GM21381 (cell line): ENCODE measurements around the gene NEDD9.

ENCODE experiments used
- ATAC-seq: cut with Tn5 transposase; IDR thresholded peaks from one replicate; pipeline ENCODE4 v1.9.1; 2021; ENCODE audit warnings: mild to moderate bottlenecking, moderate library complexity; ENCODE audit not compliant: unreplicated experiment

Gene NEDD9

DNA sequence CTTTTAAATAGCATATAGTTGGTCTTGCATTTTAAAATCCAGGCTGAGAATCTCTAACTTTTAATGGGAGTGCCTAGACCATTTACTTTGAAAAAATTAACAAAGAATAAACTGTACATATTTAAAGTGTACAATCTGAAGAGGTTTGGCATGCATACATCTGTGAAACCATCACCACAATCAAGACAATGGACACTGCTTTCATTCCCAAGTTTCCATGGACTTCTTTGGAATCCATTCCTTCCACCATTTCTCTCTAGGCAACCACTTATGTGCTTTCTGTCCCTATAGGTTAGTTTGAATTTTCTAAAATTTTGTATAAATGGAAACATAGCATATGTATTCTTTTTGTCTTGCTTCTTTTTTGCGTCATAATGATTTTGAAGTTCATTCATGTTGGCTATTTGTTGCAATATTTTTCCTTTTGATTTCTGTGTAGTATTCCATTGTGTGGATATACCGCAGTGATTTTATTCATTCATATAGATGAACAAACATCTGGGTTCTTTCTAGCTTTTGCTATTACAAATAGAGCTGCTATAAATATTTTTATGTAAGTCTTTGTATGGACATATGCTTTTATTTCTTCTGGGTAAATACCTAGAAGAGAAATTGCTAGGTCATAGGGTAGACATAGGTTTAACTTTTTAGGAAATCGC is 50.9 kb downstream of the NEDD9 start:
- ATAC-seq, result no peak

DNA sequence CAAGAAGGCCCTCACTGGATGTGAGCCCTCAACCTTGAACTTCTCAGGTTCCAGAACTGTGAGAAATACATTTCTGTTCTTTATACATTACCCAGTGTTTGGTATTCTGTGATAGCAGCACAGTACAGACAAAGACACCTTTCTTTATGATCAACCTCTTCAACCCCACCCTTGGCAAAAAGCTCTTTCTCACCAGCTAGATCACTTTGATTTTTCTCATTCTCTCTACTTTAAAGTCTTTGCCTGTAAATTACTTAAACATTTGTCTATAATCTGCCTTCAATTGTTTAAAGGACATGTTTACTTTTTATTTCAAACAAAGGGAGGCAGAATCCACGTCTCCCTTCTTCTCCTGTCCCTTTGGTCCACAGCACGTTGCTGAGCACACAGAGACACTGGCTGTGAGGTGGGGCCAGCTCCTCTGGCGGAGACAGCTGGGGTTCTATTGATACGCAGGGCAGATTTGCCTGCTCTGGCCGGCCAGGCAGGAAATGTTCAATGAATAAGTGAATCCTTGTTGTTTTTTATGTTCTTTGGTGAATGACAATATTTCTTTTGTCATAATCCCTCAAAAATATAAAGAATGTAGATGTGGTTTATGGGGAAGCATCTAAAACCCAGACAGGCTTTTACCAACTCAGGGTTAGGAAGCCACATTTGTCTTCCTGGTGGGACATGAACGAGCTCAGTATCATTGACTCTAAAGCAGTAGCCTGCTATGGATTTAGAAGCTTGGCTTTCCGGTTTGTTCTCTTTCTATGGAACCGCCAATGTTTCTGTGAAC is 52.9 kb downstream of the NEDD9 start:
- no peak for ATAC-seq

DNA sequence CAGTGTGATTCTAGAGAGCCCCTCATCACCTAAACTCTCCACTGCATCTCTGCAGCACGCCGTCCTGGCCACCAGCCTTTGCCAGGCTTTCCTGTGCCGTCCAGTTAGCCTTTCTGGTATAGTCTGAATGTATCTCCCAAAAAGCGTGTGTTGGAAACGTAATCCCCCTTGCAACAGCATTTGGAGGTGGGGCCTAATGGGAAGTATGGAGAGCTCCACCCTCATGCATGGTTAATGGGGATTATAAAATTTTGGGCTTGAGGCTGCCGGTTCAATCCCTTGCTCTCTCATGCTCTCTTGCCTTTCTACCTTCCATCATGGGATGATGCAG is 53.4 kb downstream of the NEDD9 start:
- ATAC-seq, result no peak

DNA sequence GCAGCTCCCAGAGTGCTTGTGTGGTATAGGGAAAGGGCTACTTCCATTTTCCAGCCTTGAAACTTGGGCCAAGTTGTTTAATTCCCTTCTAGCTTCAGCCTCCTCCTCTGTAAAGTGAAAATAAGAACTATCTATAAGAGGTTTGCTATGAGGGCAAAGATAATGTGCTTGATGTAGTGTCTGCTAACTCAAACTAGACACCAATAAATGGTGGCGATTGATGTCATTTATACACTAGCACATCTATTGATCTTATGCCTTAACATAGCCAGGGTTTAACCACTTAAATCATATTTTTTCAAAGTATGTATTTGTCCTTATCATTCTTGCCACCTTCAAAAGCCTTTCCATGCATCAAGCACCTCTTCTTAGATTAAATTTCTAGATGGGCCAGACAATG is 55.2 kb downstream of the NEDD9 start:
- ATAC-seq, result no peak

DNA sequence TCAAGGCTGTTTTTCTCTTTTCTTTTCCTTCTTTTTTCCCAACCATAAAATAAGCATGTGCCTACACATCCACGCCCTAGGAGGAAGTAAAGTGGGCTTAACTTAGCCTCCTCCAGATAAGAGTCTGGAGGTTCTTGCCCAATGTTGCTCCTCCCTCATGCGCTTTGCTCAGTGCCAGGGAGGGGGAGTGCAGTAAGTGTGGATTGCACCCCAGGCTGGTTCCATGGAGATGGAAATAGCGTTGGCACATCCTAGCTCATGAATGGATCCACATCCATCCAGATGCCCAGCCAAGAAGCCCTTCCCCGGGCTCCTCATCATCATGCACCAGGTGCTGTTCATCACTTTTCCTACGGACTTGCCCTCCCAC is 58.2 kb downstream of the NEDD9 start:
- ATAC-seq, result no peak

DNA sequence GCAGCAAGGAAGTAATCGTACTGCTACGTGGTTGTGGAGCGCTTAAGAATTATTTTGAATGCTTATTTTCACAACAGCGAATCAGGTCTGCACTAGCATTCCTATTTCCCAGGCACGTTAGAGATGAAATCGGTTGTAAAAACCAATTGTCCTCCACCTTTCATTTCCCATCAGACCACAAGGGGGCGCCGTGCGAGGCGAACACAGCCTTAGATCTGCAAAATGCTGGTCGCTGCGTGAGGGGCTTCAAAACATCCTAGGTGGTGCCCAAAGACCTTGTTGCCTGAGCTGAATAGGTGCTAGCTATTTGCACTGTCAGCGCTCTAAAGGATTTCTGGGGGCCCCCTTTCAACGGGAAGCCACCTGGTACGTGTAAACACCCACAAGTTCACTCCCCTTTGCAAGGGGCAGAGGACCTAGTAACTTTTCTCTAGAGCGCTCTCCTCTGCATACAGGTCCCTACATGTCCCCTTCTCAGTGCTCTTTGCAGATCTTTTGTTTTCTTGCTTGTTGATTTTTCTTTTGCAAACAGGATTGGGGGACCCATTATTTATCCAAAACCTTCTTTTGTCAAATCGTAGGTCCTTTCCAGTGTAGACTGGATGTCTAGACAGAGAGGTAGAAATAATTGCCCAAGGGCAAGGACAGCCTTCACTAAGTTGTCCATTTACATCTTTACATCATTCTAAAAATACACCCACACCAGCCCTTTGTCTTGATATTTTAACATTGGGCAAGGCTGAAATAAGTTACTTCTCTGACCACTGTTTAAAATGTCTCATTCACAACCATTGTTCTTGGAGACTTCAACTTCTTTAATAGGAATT is 59.8 kb downstream of the NEDD9 start:
- ATAC-seq, result no peak

DNA sequence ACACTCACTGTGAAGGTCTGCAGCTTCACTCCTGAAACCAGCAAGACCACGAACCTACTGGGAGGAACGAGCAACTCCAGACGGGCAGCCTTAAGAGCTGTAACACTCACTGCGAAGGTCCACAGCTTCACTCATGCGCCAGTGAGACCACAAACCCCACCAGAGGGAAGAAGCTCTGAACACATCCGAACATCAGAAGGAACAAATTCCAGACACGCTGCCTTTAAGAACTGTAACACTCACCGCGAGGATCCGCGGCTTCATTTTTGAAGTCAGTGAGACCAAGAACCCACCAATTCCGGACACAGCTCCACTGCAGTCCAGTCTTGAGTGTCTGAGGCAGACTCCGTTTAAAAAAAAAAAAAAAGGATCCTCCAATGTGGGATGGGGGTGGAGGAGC is 60.5 kb downstream of the NEDD9 start:
- no peak for ATAC-seq

DNA sequence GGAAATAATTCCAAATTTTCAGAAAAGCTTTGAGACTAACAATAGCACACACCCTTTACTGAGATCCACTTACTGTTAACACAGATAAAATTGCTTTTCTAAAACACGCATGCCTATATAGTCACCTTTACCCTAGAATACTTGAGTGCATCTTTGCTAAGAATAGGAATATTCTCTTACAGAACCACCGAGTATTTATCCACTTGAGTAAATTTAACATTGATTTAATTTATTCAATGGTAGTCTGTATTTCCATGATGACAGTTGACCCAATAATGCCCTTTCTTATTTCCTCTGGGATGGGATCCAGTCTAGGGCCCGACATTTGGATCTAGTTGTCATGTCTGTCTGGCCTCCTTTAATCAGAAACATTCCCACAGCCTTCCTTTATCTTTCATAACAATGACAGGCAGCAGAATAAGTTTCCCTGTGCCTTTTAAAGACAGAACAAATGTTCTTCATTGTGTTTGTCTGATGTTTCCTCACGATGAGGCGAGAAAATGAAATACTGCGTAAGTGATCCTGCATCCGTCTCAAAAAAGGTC is 64.3 kb downstream of the NEDD9 start:
- ATAC-seq, result no peak

DNA sequence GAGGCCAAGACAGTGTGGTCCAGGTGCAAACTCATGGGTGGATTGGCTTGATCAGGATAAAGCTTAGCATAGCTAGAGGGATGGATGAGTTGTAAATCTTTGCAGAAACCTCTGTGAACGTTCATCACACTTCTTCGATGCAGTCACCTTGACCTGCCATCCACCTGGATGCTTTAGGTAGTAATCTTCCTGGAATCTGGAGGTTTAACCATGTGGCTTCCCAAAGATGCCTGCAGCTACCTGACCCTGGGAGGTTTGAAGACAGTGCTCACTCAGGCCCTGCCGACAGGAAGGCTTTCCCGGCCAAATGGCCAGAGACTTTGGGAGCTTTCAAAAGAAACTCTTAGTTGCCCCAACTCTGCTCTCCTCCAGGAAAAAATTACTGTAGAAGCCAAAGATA is 65.5 kb downstream of the NEDD9 start:
- ATAC-seq, result no peak

DNA sequence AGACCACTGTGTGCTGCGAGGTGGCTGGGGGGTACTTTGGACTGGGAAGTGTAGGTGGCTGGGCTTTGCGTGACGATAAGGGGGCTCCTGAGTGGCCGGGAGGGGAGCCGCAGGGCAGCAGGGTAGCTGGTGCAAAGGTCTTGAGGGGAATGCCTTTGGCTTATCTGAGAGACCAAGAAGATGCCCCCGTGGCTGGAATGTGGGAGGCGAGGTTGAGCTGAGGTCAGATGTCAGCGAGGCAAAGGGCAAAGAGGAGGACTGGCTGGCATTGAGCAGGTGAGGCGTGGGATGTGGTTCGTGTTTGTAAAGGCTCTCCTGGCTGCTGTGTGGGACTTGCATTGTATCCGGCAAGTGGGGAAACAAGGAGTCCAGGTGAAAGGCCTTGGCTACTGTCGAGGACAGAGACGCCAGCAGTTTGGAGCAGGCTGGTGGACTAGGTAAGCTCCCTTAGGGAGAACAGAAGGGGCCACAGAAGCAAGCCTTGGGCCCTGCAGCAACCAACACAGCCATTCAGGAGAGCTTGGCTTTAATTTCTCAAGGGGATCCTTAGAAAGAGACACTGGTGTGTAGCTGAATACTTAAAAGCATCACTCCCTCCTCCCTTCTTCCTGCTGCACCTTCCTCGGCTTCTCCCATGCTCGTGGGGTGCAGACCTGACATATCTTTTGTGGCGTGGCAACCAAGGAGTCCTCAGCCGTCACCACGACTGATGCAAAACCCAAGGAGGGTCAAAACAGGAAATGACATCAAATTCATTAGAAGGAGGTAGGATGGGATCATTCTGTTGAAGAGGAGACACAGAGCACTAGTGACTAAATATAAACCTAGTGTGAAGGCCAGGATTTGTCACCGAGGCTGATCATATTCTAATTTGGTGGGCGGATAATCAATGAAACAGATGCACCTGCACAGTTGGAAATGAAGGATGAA is 67.5 kb downstream of the NEDD9 start:
- no peak for ATAC-seq

DNA sequence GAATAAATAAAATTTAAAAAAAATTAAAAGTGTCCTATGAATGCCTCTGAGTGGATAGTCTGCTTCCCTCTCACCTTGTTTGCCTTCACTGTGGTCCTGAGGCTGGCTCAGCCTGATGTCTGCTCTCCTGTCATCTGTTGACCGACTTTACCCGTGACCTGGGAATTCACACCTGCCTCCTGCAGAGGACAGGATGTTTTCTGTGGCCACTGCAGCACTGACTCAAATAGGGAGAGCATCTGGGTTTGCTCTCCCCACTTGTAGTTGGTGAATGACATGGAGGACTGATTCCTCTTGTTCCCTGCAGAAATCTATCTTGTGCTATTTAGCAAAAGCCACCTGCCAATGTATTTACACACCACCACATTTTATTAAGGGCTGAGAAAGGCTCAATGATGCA is 68.5 kb downstream of the NEDD9 start:
- no peak for ATAC-seq

DNA sequence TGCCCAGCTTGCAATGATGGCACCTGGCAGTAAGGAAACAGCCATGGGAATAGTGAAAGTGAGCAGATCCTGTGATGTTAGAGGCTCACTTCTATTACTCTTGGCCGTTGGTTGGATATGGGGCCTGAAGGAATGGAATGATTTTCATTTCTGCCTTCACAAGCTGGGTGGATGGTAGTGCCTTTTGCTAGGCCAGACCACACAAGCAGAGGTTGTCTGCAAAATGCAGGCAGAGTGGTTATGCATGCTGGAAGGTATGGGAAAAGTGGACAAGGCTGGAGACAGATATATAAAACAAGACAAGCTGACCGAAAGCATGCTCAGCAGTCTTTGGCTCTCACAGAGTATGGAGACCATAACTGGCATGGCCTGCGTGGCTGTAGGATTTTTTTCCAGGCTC is 70.2 kb downstream of the NEDD9 start:
- ATAC-seq, result no peak

DNA sequence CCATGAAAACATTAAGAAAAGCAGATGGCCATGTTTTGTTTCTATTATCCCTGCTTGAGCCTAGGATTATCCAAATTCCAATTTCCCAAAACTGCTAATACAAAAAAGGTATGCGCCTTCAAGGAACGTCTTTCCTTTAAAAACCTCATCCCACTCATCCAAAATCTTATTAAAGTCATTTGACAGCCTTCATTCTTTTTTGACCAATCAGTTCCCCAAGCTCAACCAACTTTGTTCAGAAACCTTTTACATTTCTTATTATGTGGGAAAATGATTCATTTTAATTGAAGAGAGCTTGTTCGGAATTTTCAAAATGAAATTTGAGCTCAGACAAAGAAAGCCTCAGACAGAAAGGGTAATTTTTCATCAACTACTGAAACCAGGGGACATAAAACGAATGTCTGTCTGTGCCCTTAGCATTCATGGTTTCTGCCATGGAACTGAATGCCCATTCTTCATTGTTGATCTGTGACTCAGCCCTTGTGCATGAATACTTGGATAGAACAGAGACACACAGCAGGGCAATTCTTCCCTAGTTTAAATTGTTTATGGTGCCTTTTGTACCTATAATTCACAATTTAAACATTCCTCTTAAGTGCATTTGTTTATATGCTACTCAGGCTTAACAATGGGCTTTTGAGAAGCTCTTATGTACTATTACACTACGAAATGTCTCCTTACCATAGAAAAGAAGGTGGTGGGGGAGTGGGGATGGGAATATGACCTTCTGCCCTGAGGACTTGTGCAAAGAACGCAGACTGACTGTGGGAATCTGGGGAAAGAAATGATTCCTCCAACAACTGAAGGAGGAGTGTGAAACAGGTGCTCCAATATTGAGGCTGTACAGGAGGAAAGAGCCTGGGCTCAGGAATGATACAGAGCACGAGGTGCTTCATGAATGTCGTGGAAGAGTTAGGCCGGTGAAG is 71.2 kb downstream of the NEDD9 start:
- ATAC-seq, result no peak

DNA sequence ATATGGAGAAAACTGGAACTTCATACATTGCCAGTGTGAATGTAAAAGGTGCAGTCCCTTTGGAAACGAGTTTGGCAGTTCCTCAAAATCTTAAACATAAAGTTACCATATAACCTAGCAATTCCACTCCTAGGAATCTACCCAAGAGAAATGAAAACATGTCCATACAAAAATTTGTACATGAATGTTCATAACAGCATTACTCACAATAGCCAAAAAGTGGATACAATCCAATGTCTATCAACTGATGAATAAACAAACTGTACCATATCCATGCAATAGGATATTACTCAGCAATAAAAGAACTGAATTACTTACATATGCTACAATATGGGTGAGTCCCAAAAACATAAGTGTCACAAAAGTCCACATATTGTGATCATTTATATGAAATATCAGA is 72.3 kb downstream of the NEDD9 start:
- no peak for ATAC-seq

DNA sequence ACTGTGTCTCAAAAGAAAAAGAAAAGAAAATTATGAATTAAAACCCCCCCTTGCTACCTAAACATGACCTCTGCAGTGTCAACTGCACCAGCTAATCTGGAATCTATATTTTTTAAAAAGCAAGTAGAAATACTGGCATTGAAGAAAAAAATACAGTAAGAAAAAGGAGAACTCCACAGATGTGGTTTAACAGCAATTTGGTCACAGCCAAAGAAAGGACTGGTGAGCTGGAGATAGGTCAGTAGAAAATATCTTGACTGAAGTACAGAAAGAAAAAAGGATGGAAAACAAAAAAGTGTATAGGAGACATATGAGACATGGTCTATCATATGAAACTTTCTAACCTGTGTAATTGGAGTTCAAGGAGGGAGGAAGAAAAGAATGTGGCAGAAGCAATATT is 76.9 kb downstream of the NEDD9 start:
- no peak for ATAC-seq

DNA sequence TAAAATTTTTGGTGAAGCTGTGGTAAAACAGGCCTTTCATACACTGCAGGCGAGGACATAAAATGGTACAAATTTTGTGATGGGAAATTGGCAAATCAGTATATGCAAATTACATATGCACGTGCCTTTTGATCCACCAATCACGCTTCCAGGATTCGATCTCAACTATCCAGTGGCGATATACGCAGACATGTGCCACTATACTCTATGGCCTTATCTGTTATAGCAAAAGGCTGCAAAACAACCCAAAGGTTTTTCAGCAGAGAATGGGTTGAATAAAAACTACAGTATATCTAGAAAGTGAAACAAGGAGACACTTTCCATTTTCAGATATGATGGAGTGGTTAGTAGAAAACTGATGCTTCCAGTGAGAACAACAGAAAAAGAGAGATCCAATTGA is 79.0 kb downstream of the NEDD9 start:
- no peak for ATAC-seq

DNA sequence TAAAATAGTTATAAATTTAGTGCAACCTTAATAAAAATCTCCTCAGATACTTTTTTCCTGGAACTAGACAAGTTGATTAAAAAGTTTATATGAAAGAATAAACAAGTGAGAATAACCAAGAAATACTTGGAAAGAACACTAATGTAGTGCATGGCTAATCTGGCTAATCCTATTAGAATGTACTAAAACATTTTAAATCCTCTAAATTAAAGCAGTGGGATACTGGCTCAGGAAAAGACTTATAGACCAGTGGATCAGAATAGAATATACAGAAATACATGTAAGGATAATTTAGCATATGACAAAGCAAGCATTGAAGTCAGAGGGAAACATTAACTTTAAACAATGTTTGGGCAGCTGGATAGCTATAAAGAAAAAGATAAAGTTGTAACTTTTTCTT is 79.9 kb downstream of the NEDD9 start:
- ATAC-seq, result no peak

DNA sequence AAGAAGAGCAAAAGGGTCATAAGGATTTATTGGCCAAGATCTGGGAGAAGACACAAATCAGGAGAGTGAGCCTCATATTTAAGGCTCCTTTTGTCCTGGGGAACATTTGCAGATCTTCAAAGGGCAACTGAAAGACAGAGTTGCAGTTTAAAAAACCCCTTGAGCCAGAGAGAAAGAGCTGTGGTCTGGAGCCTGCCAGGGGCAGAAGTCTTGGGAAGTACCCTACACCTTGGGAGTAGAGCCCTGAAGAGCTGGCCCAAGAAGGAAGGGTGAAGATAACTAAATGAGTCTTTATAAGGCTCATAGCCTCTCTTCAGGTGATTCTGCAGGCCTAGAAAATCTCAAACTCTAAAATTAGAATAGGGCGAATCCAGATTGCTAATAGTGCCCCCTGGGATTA is 81.0 kb downstream of the NEDD9 start:
- ATAC-seq, result no peak

DNA sequence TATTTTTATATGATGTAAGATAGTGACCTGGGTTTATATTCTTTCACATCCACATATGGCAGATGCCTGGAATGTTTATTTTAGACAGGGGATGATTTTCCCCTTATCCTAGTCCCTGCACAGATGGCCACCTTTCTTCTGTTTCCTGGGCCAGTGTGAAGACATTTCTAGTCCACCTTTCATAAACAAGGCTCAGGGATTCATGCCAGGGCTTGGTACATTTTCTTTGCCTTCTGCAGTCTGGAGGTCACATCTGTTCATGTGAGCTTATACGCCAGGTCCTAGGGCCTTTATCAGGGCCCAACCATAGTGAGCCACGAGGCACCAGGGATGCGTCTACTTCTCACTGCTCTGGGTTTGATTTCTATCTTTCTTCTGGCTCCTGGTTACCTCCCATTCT is 82.9 kb downstream of the NEDD9 start:
- ATAC-seq, result no peak
